ENCODE results near the gene LTBP2. TPM values are rescaled to one million over a fixed set of nuclear protein-coding genes. Genes with fewer than 3 reads are reported as not detected.

Gene LTBP2
- total RNA-seq, 1 donor from 2014 or later: 1.5 TPM

Other genes starting within 250 kb of the LTBP2 start
- 0.98 TPM for gene SYNDIG1L, start 186.0 kb downstream of the LTBP2 start, total RNA-seq
- gene NPC2, start 118.9 kb downstream of the LTBP2 start, total RNA-seq: 10.6 TPM
- 15.2 TPM for gene ISCA2, start 118.5 kb downstream of the LTBP2 start, total RNA-seq
- 36.1 TPM for gene AREL1, start 100.8 kb upstream of the LTBP2 start, total RNA-seq
- 20.2 TPM for gene FCF1, start 100.9 kb upstream of the LTBP2 start, total RNA-seq
- 96.1 TPM for gene YLPM1, start 151.1 kb upstream of the LTBP2 start, total RNA-seq

All from temporal lobe (tissue), 1 donor.